HepG2 (cell line): ENCODE results near the gene MLLT1. TPM values are rescaled to one million over a fixed set of nuclear protein-coding genes. Genes with fewer than 3 reads are reported as not detected.

Source experiments
- ATAC-seq: fragments of 200-7000 bp; cut with Tn5 transposase; 3 replicates; pipeline ENCODE4 v1.9.1; 2020; ENCODE audit warnings: mild to moderate bottlenecking, moderate library complexity
- BruUV-seq: library from RNA; stranded (reverse); fragments of 400-500 nt; replicated peaks from 2 replicates; lab custom pipeline; 2021; lab: Mats Ljungman, UMichigan
- CTCF ChIA-PET: fragments of 300-600 bp; formaldehyde crosslinking; extraction: SDS; loops from one replicate; lab custom pipeline; 2021; ENCODE audit warnings: low total read pairs, inconsistent platforms, low intra/inter-chr PET ratio; lab: Yijun Ruan, JAX
- POLR2A ChIA-PET: fragments of 350-600 bp; sonication (Branson Sonifier 250); formaldehyde crosslinking; loops from one replicate; lab custom pipeline; 2020; ENCODE audit warnings: antibody characterized with exemption, inconsistent platforms; lab: Yijun Ruan, JAX
- DNase-seq: peaks from one replicate; pipeline ENCODE4 v3.0.0-alpha.2; 2015; ENCODE audit warnings: low spot score
- FAIRE-seq: peaks from 3 replicates; lab custom pipeline; 2011; peaks lifted over from hg19 to GRCh38; lab: Jason Lieb, UNC
- H2AFZ ChIP-seq: one replicate; pipeline ENCODE4 v1.6.1; 2011; ENCODE audit warnings: low read length, inconsistent platforms
- H3K27ac ChIP-seq: fragments of 300-600 bp; 3 replicates; pipeline ENCODE4 v1.8.0; 2011; ENCODE audit warnings: mixed run types, mild to moderate bottlenecking, mixed read lengths, low read length, inconsistent platforms; ENCODE audit not compliant: insufficient read depth; ENCODE audit errors: extremely low read length
- H3K27me3 ChIP-seq, 2 experiments: fragments of 200-600 bp in 1 of 2; 2 replicates in 1 of 2; 3 replicates in 1 of 2; pipeline versions ENCODE4 v1.6.0 to v1.8.0; 2011; ENCODE audit warnings: low read length in 2 of 2, mild to moderate bottlenecking in 2 of 2, moderate library complexity in 2 of 2, inconsistent platforms in 1 of 2; ENCODE audit not compliant: insufficient read depth in 2 of 2, control insufficient read depth in 1 of 2
- H3K36me3 ChIP-seq, 2 experiments: fragments of 200-600 bp in 1 of 2; replicated peaks in 1 of 2; 2 replicates in 1 of 2; 3 replicates in 1 of 2; pipeline versions ENCODE4 v1.5.1 to v1.8.0; 2011; ENCODE audit warnings: low read length in 2 of 2, inconsistent platforms in 1 of 2; ENCODE audit not compliant: insufficient read depth in 2 of 2, control insufficient read depth in 1 of 2
- H3K4me1 ChIP-seq: 2 replicates; pipeline ENCODE4 v1.5.1; 2012; ENCODE audit warnings: low read length, inconsistent platforms; ENCODE audit not compliant: insufficient read depth
- H3K4me2 ChIP-seq: 2 replicates; pipeline ENCODE4 v1.6.0; 2011; ENCODE audit warnings: low read depth, low read length, inconsistent platforms
- H3K4me3 ChIP-seq, 3 experiments: fragments of 200-600 bp in 1 of 3; sonication (generic), shearing (Covaris generic) in 1 of 3; replicated peaks in 1 of 3; 2 replicates each; pipeline ENCODE4 v1.5.1; 2011 to 2016; ENCODE audit warnings: low read length in 3 of 3, inconsistent platforms in 2 of 3, low read depth in 2 of 3, mild to moderate bottlenecking in 2 of 3, control low read depth in 1 of 3, mixed read lengths in 1 of 3; ENCODE audit not compliant: insufficient read depth in 1 of 3
- H3K79me2 ChIP-seq: one replicate; pipeline ENCODE4 v1.6.1; 2011; ENCODE audit warnings: low read length, inconsistent platforms; ENCODE audit not compliant: insufficient read depth
- H3K9ac ChIP-seq: 2 replicates; pipeline ENCODE4 v1.6.0; 2011; ENCODE audit warnings: mild to moderate bottlenecking, low read depth, low read length, inconsistent platforms; ENCODE audit not compliant: insufficient read depth
- H3K9me3 ChIP-seq: 2 replicates; pipeline ENCODE4 v1.5.1; 2012; ENCODE audit warnings: mild to moderate bottlenecking, low read length
- H4K20me1 ChIP-seq: 2 replicates; pipeline ENCODE4 v1.6.0; 2011; ENCODE audit warnings: inconsistent platforms, mild to moderate bottlenecking, low read length, moderate library complexity; ENCODE audit not compliant: insufficient read depth
- AKAP8 ChIP-seq: sonication (generic); formaldehyde crosslinking; IDR thresholded peaks from 2 replicates; pipeline ENCODE4 v1.5.1; 2020; ENCODE audit warnings: mild to moderate bottlenecking, missing genetic modification reagents
- ATF1 ChIP-seq: IDR thresholded peaks from 2 replicates; pipeline ENCODE4 v1.6.1; 2016; ENCODE audit warnings: mild to moderate bottlenecking, control low read depth
- CEBPG ChIP-seq: IDR thresholded peaks from 2 replicates; pipeline ENCODE4 v1.6.1; 2016
- ERF ChIP-seq: IDR thresholded peaks from 2 replicates; pipeline ENCODE4 v1.6.1; 2018; ENCODE audit warnings: missing biosample characterization, missing genetic modification reagents
- FOXK2 ChIP-seq: fragments of 450-650 bp; IDR thresholded peaks from 2 replicates; pipeline ENCODE4 v1.6.1; 2016
- JUNB ChIP-seq: sonication (generic); formaldehyde crosslinking; IDR thresholded peaks from 2 replicates; pipeline ENCODE4 v1.8.0; 2022; ENCODE audit warnings: missing genetic modification reagents, mild to moderate bottlenecking, borderline replicate concordance
- KMT2A ChIP-seq: sonication (generic); formaldehyde crosslinking; IDR thresholded peaks from 2 replicates; pipeline ENCODE4 v1.4.0; 2020; ENCODE audit warnings: missing genetic modification reagents
- PAF1 ChIP-seq: IDR thresholded peaks from 2 replicates; pipeline ENCODE4 v1.6.1; 2016; ENCODE audit warnings: missing genetic modification reagents, missing compliant biosample characterization
- PATZ1 ChIP-seq: sonication (generic); formaldehyde crosslinking; IDR thresholded peaks from 2 replicates; pipeline ENCODE4 v1.4.0; 2020; ENCODE audit warnings: missing genetic modification reagents
- SAP130 ChIP-seq: IDR thresholded peaks from 2 replicates; pipeline ENCODE4 v1.6.1; 2016; ENCODE audit warnings: low read depth
- SNRNP70 ChIP-seq: fragments of 200-400 bp; formaldehyde crosslinking; IDR thresholded peaks from 2 replicates; pipeline ENCODE4 v1.6.1; 2017; ENCODE audit warnings: mild to moderate bottlenecking, low read depth, low read length, moderate library complexity
- SOX6 ChIP-seq, 2 experiments: fragments of 450-650 bp in 1 of 2; sonication (generic) in 1 of 2; formaldehyde crosslinking in 1 of 2; IDR thresholded peaks; 2 replicates each; pipeline versions ENCODE4 v1.4.0 to v1.6.1; 2017 to 2020; ENCODE audit warnings: antibody characterized with exemption in 1 of 2, mild to moderate bottlenecking in 1 of 2, missing genetic modification reagents in 1 of 2
- TEAD2 ChIP-seq: sonication (generic); formaldehyde crosslinking; IDR thresholded peaks from 2 replicates; pipeline ENCODE4 v1.9.0; 2021; ENCODE audit warnings: missing genetic modification reagents
- ZNF136 ChIP-seq: sonication (generic); formaldehyde crosslinking; IDR thresholded peaks from 2 replicates; pipeline ENCODE4 v1.8.1; 2022; ENCODE audit warnings: low read depth, mild to moderate bottlenecking, moderate library complexity, missing genetic modification reagents
- ZNF205 ChIP-seq: IDR thresholded peaks from 2 replicates; pipeline ENCODE4 v1.6.1; 2018; ENCODE audit warnings: missing biosample characterization, missing genetic modification reagents
- ZNF441 ChIP-seq: sonication (generic); formaldehyde crosslinking; IDR thresholded peaks from 2 replicates; pipeline ENCODE4 v1.7.0; 2021; ENCODE audit warnings: missing genetic modification reagents, borderline replicate concordance
- ZNF576 ChIP-seq: sonication (generic); formaldehyde crosslinking; IDR thresholded peaks from 2 replicates; pipeline ENCODE4 v1.4.0; 2020; ENCODE audit warnings: mild to moderate bottlenecking, missing genetic modification reagents
- ZNF674 ChIP-seq: sonication (generic); formaldehyde crosslinking; IDR thresholded peaks from 2 replicates; pipeline ENCODE4 v1.5.0; 2020; ENCODE audit warnings: low read depth, mild to moderate bottlenecking, missing genetic modification reagents
- ZNF710 ChIP-seq: sonication (generic); formaldehyde crosslinking; IDR thresholded peaks from 2 replicates; pipeline ENCODE4 v1.5.0; 2020; ENCODE audit warnings: mild to moderate bottlenecking, missing genetic modification reagents, borderline replicate concordance
- ZNF780A ChIP-seq: sonication (generic); formaldehyde crosslinking; IDR thresholded peaks from 2 replicates; pipeline ENCODE4 v1.8.0; 2022; ENCODE audit warnings: mild to moderate bottlenecking, missing genetic modification reagents, moderate library complexity
- ZNF781 ChIP-seq: sonication (generic); formaldehyde crosslinking; IDR thresholded peaks from 2 replicates; pipeline ENCODE4 v1.5.1; 2020; ENCODE audit warnings: borderline replicate concordance, mild to moderate bottlenecking, missing genetic modification reagents; ENCODE audit errors: not compliant biosample characterization
- ZNF784 ChIP-seq: sonication (generic); formaldehyde crosslinking; IDR thresholded peaks from 2 replicates; pipeline ENCODE4 v1.5.1; 2020; ENCODE audit warnings: missing genetic modification reagents, mild to moderate bottlenecking, borderline replicate concordance
- ZNF850 ChIP-seq: sonication (generic); formaldehyde crosslinking; conservative IDR thresholded peaks from 2 replicates; pipeline ENCODE4 v1.9.0; 2021; ENCODE audit warnings: mild to moderate bottlenecking, missing genetic modification reagents
- WGBS: methylation state at CpG from one replicate; pipeline ENCODE4 v1.1.6; 2017; ENCODE audit warnings: low lambda C conversion rate; 5-methylcytosine and 5-hydroxymethylcytosine counted together
- in situ Hi-C: cut with HindIII; loops from 2 replicates; pipeline ENCODE4 v1.10.0; 2017; ENCODE audit warnings: low pct_unique_long_range_greater_than_20kb; ENCODE audit not compliant: extremely low pct_ligation_motif_present
- intact Hi-C: fragments of 100-400 bp; cut with micrococcal nuclease; formaldehyde crosslinking; loops from one replicate; pipeline ENCODE4 v1.10.0; 2022; ENCODE audit not compliant: unreplicated experiment
- polyA plus RNA-seq, 8 experiments: library from polyadenylated mRNA; depleted of rRNA in 3 of 8; stranded (reverse) in 7 of 8; unstranded in 1 of 8; fragments of >200 nt; fragmentation: Illumina TruSeq in 4 of 8; extraction: Trizol in 4 of 8; gene quantifications; 2 replicates each; pipeline versions ENCODE4 v1.2.1 to v1.2.3, GENCODE V29; 2011 to 2016; ENCODE audit warnings: low read depth in 4 of 8, missing spikeins in 1 of 8, mixed read lengths in 1 of 8; ENCODE audit not compliant: insufficient read depth in 1 of 8
- total RNA-seq, 5 experiments: library from RNA; depleted of rRNA; stranded (reverse); fragments of >200 nt; fragmentation: Illumina TruSeq; extraction: Trizol; gene quantifications; 2 replicates each; pipeline ENCODE4 v1.2.3, GENCODE V29; 2016; ENCODE audit warnings: low read depth in 1 of 5

MLLT1 gene
- total and polyA plus RNA-seq, 2 of the 13 experiments (the other 11 are each of a cell fraction or from before 2014, with no cell fraction given): 11.7 to 12.2 TPM

- ATAC-seq (no peak), DNase-seq (no peak), FAIRE-seq (no peak)
- Histone ChIP-seq H3K9me3 (no peaks in the 10 kb centered on the region), H3K27me3 (no peaks in the 10 kb centered on the region), H3K27ac (no peak overlapping the region), H3K36me3 (no peaks in the 10 kb centered on the region), H3K4me3 (no peak overlapping the region), H3K4me1 (peaks cover 10% of the 10 kb centered on the region), H4K20me1 (no peaks in the 10 kb centered on the region), H3K79me2 (no peaks in the 10 kb centered on the region), H3K9ac (no peak overlapping the region), H2AFZ (no peak overlapping the region), H3K4me2 (no peak overlapping the region)
- CTCF ChIA-PET: no interaction called here
- BruUV-seq: no TSS peak
- in situ Hi-C loops (no loop called here), intact Hi-C loops (no loop called here)
- 72% methylated on average over 4 of the region's 4 CpGs for WGBS
- POLR2A ChIA-PET: no interaction called here
- TF ChIP-seq ZNF136 (CRISPR knock-in tag) (no peak), ATF1 (CRISPR knock-in tag) (no peak), ZNF780A (CRISPR knock-in tag) (no peak), KMT2A (CRISPR knock-in tag) (no peak), CEBPG (no peak), JUNB (CRISPR knock-in tag) (no peak), ZNF784 (CRISPR knock-in tag) (no peak), ZNF674 (CRISPR knock-in tag) (no peak), TEAD2 (CRISPR knock-in tag) (no peak), SNRNP70 (no peak), ZNF441 (no peak), ZNF781 (CRISPR knock-in tag) (no peak), ZNF850 (no peak), SOX6 (IDR thresholded peaks at IDR 0.05) (peak; percentile 83; the same call in 1 of the 2 replicates), SOX6 (CRISPR knock-in tag; IDR thresholded peaks at IDR 0.05) (no peak), ZNF576 (CRISPR knock-in tag) (no peak), PAF1 (CRISPR knock-in tag) (no peak), ZNF205 (CRISPR knock-in tag) (no peak), FOXK2 (0 out of 2 replicates have a peak, but pooled peaks have one; percentile 7), AKAP8 (CRISPR knock-in tag) (no peak), ZNF710 (CRISPR knock-in tag) (0 out of 2 replicates have a peak, but pooled peaks have one; percentile 25), SAP130 (CRISPR knock-in tag) (no peak), PATZ1 (CRISPR knock-in tag) (no peak), ERF (CRISPR knock-in tag) (no peak)
Observed at GRCh38 chr19:6209680-6210079, 70.1 kb downstream of the MLLT1 start.
